PFSK-1 (cell line): Measurements from ENCODE around the gene CCDC102A.

Experiments
- FOXP2 ChIP-seq: optimal IDR thresholded peaks from 2 replicates; pipeline ENCODE3; 2011; ENCODE audit warnings: borderline replicate concordance, control low read depth, inconsistent platforms; ENCODE audit not compliant: insufficient read depth; ENCODE audit errors: extremely low read length, extremely low read depth
- POLR2AphosphoS5 ChIP-seq: IDR thresholded peaks from 2 replicates; pipeline ENCODE4 v1.6.1; 2012; ENCODE audit warnings: low read depth, mild to moderate bottlenecking, control low read depth, low read length, moderate library complexity
- SIN3A ChIP-seq: IDR thresholded peaks from 2 replicates; pipeline ENCODE4 v1.6.1; 2012; ENCODE audit warnings: mild to moderate bottlenecking, low read length, moderate library complexity, borderline replicate concordance; ENCODE audit not compliant: insufficient read depth
- TAF1 ChIP-seq: IDR thresholded peaks from 2 replicates; pipeline ENCODE4 v1.6.1; 2012; ENCODE audit warnings: low read length, control low read depth, borderline replicate concordance; ENCODE audit not compliant: insufficient read depth
- TF ChIP-seq, protein P1 (sequence below), 2 experiments: IDR thresholded peaks; 2 replicates each; pipeline versions ENCODE4 v1.6.1 to v1.8.0; 2011 to 2012; ENCODE audit warnings: low read depth in 2 of 2, low read length in 2 of 2, control low read depth in 1 of 2, inconsistent platforms in 1 of 2, mild to moderate bottlenecking in 1 of 2, moderate library complexity in 1 of 2; ENCODE audit not compliant: insufficient read depth in 1 of 2

DNA sequence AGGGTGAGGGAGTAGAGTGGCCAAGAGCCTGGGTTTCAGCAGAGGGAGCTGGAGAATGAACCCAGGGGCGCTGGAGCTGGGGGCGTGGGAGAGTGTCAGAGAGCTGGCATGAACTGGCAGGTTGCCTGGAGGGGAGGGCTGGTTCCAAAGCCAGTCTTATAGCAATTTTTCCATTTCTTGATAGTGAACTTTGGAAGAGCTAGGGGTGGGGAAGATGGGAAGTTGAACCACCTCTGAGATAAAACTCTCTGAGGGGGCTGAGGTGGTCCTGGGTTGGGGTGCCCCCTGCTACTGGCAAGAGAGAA is 42.9 kb upstream of the CCDC102A start:
- TF ChIP-seq POLR2AphosphoS5 (no peak), TAF1 (no peak), SIN3A (no peak), FOXP2 (no peak)
- TF ChIP-seq, protein P1, sequence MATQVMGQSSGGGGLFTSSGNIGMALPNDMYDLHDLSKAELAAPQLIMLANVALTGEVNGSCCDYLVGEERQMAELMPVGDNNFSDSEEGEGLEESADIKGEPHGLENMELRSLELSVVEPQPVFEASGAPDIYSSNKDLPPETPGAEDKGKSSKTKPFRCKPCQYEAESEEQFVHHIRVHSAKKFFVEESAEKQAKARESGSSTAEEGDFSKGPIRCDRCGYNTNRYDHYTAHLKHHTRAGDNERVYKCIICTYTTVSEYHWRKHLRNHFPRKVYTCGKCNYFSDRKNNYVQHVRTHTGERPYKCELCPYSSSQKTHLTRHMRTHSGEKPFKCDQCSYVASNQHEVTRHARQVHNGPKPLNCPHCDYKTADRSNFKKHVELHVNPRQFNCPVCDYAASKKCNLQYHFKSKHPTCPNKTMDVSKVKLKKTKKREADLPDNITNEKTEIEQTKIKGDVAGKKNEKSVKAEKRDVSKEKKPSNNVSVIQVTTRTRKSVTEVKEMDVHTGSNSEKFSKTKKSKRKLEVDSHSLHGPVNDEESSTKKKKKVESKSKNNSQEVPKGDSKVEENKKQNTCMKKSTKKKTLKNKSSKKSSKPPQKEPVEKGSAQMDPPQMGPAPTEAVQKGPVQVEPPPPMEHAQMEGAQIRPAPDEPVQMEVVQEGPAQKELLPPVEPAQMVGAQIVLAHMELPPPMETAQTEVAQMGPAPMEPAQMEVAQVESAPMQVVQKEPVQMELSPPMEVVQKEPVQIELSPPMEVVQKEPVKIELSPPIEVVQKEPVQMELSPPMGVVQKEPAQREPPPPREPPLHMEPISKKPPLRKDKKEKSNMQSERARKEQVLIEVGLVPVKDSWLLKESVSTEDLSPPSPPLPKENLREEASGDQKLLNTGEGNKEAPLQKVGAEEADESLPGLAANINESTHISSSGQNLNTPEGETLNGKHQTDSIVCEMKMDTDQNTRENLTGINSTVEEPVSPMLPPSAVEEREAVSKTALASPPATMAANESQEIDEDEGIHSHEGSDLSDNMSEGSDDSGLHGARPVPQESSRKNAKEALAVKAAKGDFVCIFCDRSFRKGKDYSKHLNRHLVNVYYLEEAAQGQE (IDR thresholded peaks at IDR 0.05; ENCODE audit: insufficient read depth in 1 of 2, low read depth in 2 of 2, low read length in 2 of 2), result no peak
